Stimulated activated CD8-positive, alpha-beta memory T cell treated with anti-CD3 and anti-CD28 coated beads, Interleukin-2, amount 100 ng/mL, for 48 hours (primary cell): ENCODE measurements around the gene ELL.
"Not testable (repeated sequence)": the region's sequence is repeated elsewhere in the genome, so short reads cannot be mapped to it uniquely, and the experiment has no call there.

Experiments
- DNase-seq, 2 donors: peaks; one replicate each; pipeline ENCODE4 v3.0.0-alpha.2; 2020; ENCODE audit warnings: low read depth in 2 of 2

The ELL gene

GRCh38 chr19:18424122-18424889 is 97.6 kb downstream of the ELL start:
- DNase-seq = no peak

GRCh38 chr19:18423258-18424020 is 98.4 kb downstream of the ELL start:
- no peak for DNase-seq

- DNase-seq = no peak
These were observed 99.2 kb downstream of the ELL start for GRCh38 chr19:18422530-18423191.

GRCh38 chr19:18421371-18421959 is 100.4 kb downstream of the ELL start:
- no peak for DNase-seq

- DNase-seq = no peak
These were observed 100.9 kb downstream of the ELL start for GRCh38 chr19:18420930-18421329.

- no peak for DNase-seq
These were observed 102.0 kb downstream of the ELL start for GRCh38 chr19:18419699-18420460.

- peak; percentile 58 to 65 for DNase-seq
These were observed 102.6 kb downstream of the ELL start, which contains the start of gene SSBP4 for GRCh38 chr19:18419195-18419698. Gene SSBP4 (plus strand): TSS chr19:18419398. CDS start chr19:18419649, 251 bp downstream.

GRCh38 chr19:18418483-18419194 is 103.2 kb downstream of the ELL start:
- no peak for DNase-seq

GRCh38 chr19:18418029-18418482 is 103.8 kb downstream of the ELL start:
- DNase-seq = no peak

- DNase-seq = peak in 1 of 2 donors; percentile 41
These were observed 104.4 kb downstream of the ELL start for GRCh38 chr19:18417250-18418028.

- peak in 1 of 2 donors; percentile 54 for DNase-seq
These were observed 105.1 kb downstream of the ELL start for GRCh38 chr19:18416778-18417249.

- no peak for DNase-seq
These were observed 106.5 kb downstream of the ELL start for GRCh38 chr19:18415178-18415867.

GRCh38 chr19:18414504-18415177 is 107.2 kb downstream of the ELL start:
- no peak for DNase-seq

- no peak for DNase-seq
These were observed 109.1 kb downstream of the ELL start for GRCh38 chr19:18412610-18413239.

GRCh38 chr19:18408053-18408476 is 113.8 kb downstream of the ELL start:
- DNase-seq = no peak

GRCh38 chr19:18406749-18407148 is 115.1 kb downstream of the ELL start:
- no peak for DNase-seq

GRCh38 chr19:18405754-18406153 is 116.1 kb downstream of the ELL start:
- DNase-seq = not testable (repeated sequence)
